ENCODE results near the gene GLCCI1.

Gene GLCCI1

GRCh38 chr7:8015746-8016120 lies 47.1 kb downstream of the GLCCI1 start:
- H3K9me3 ChIP-seq (ENCODE audit: low read length), result 0 out of 2 replicates have a peak, but pooled peaks cover 2% of the 10 kb centered on the region
- no peak overlapping the region for H2AFZ ChIP-seq (ENCODE audit: low read length)
- H3K9ac ChIP-seq (ENCODE audit: low read length), result no peak overlapping the region
- H3K36me3 ChIP-seq (ENCODE audit: insufficient read depth, low read length), result peaks cover 82% of the 10 kb centered on the region
- no peaks in the 10 kb centered on the region; the same call in 1 of the 2 replicates for H3F3A ChIP-seq (ENCODE audit: insufficient read depth, low read length)
- TF ChIP-seq EZH2 (IDR thresholded peaks at IDR 0.05; ENCODE audit: borderline replicate concordance, low read length), result no peak
- TF ChIP-seq CTCF (IDR thresholded peaks at IDR 0.05; ENCODE audit: low read length), result no peak
- H3K27ac ChIP-seq (ENCODE audit: low read depth, low read length, poor library complexity, severe bottlenecking), result no peak overlapping the region
- H3K9me2 ChIP-seq (ENCODE audit: low read depth, low read length), result no peaks in the 10 kb centered on the region
- no peaks in the 10 kb centered on the region for H3K27me3 ChIP-seq (ENCODE audit: insufficient read depth, low read length)
- H3K4me3 ChIP-seq (ENCODE audit: low read depth, low read length, poor library complexity, severe bottlenecking), result no peak overlapping the region
- H3K79me2 ChIP-seq (ENCODE audit: insufficient read depth, low read length), result peaks cover 39% of the 10 kb centered on the region; the same call in 1 of the 2 replicates
- H4K20me1 ChIP-seq (ENCODE audit: insufficient read depth, low read length), result no peaks in the 10 kb centered on the region
- H3K4me2 ChIP-seq (ENCODE audit: low read length), result no peak overlapping the region
- H3K4me1 ChIP-seq (ENCODE audit: insufficient read depth, low read length, severe bottlenecking), result no peaks in the 10 kb centered on the region

- TF ChIP-seq EZH2 (IDR thresholded peaks at IDR 0.05; ENCODE audit: borderline replicate concordance, low read length), result no peak
- TF ChIP-seq CTCF (IDR thresholded peaks at IDR 0.05; ENCODE audit: low read length), result no peak
- Histone ChIP-seq H3K36me3 (ENCODE audit: insufficient read depth, low read length) (peaks cover 80% of the 10 kb centered on the region), H2AFZ (ENCODE audit: low read length) (no peak overlapping the region), H3K27ac (ENCODE audit: low read depth, low read length, poor library complexity, severe bottlenecking) (no peak overlapping the region), H3K9me2 (ENCODE audit: low read depth, low read length) (no peaks in the 10 kb centered on the region), H3F3A (ENCODE audit: insufficient read depth, low read length) (no peaks in the 10 kb centered on the region; the same call in 1 of the 2 replicates), H3K4me3 (ENCODE audit: low read depth, low read length, poor library complexity, severe bottlenecking) (no peak overlapping the region), H3K9me3 (ENCODE audit: low read length) (0 out of 2 replicates have a peak, but pooled peaks cover 2% of the 10 kb centered on the region), H3K4me2 (ENCODE audit: low read length) (no peak overlapping the region), H3K27me3 (ENCODE audit: insufficient read depth, low read length) (no peaks in the 10 kb centered on the region), H3K79me2 (ENCODE audit: insufficient read depth, low read length) (peaks cover 36% of the 10 kb centered on the region; the same call in 1 of the 2 replicates), H4K20me1 (ENCODE audit: insufficient read depth, low read length) (no peaks in the 10 kb centered on the region), H3K4me1 (ENCODE audit: insufficient read depth, low read length, severe bottlenecking) (no peaks in the 10 kb centered on the region), H3K9ac (ENCODE audit: low read length) (no peak overlapping the region)
Observed at GRCh38 chr7:8017423-8017822, 48.8 kb downstream of the GLCCI1 start.

- Histone ChIP-seq H3K36me3 (ENCODE audit: insufficient read depth, low read length) (peaks cover 85% of the 10 kb centered on the region), H3K4me1 (ENCODE audit: insufficient read depth, low read length, severe bottlenecking) (no peaks in the 10 kb centered on the region), H3F3A (ENCODE audit: insufficient read depth, low read length) (no peaks in the 10 kb centered on the region; the same call in 1 of the 2 replicates), H2AFZ (ENCODE audit: low read length) (no peak overlapping the region), H3K27me3 (ENCODE audit: insufficient read depth, low read length) (no peaks in the 10 kb centered on the region), H3K79me2 (ENCODE audit: insufficient read depth, low read length) (peaks cover 26% of the 10 kb centered on the region; the same call in 1 of the 2 replicates), H3K27ac (ENCODE audit: low read depth, low read length, poor library complexity, severe bottlenecking) (no peak overlapping the region), H3K9me2 (ENCODE audit: low read depth, low read length) (no peaks in the 10 kb centered on the region), H3K9ac (ENCODE audit: low read length) (no peak overlapping the region), H3K4me2 (ENCODE audit: low read length) (no peak overlapping the region), H3K9me3 (ENCODE audit: low read length) (0 out of 2 replicates have a peak, but pooled peaks cover 2% of the 10 kb centered on the region), H3K4me3 (ENCODE audit: low read depth, low read length, poor library complexity, severe bottlenecking) (no peak overlapping the region), H4K20me1 (ENCODE audit: insufficient read depth, low read length) (no peaks in the 10 kb centered on the region)
- TF ChIP-seq CTCF (IDR thresholded peaks at IDR 0.05; ENCODE audit: low read length), result no peak
- no peak for TF ChIP-seq EZH2 (IDR thresholded peaks at IDR 0.05; ENCODE audit: borderline replicate concordance, low read length)
Observed at GRCh38 chr7:8018961-8019360, 50.4 kb downstream of the GLCCI1 start.

Measured in OCI-LY1 (cell line).